Left hindlimb (tissue), 1 donor: ENCODE data around the gene SDK2.
"Not testable (repeated sequence)": the region's sequence is repeated elsewhere in the genome, so short reads cannot be mapped to it uniquely, and the experiment has no call there.

Experiments
- DNase-seq: peaks from one replicate; pipeline ENCODE4 v3.0.0-alpha.2; 2018

The SDK2 gene

DNA sequence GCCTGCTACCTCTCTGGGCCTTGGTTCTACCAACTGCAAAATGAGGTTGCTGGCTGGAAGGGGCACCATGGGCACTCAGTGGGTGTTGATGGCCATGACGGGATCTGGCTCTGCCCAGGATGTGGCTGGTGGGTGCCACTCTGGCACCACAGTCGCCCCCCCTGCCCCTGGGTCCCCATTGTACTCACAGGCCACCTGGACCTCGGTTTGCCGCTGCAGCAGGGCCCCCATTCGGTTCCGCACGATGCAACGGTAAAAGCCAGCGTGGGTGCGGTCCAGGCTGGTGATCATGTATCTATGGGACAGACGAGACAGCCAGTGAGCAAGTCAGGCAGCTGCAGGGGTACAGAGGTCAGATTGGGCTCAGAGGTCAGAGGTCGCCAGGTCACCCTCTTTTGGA lies 172.3 kb downstream of the SDK2 start:
- DNase-seq, result no peak

DNA sequence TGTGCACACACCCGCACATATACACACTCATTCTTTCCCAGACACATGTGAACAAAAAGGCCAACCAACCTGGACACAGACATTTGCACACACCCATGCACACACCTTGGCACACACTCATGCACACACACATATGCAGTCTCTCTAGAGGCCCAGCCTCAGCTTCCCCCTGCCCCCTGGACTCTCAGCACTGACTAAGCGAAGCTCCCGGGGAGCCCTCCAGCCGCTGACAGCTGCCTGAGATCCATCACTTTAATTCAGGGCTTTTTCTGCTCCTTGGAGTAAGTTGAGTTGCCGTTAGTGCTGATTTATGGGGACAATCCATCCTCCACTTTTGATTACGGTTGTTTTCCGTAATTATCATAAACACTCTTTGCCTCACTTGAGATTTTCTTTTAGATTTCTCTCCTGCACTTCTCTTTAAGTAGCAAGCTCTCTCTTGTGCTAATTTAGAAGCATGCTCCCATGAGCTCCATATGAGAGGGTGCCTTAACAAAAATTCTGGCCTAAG lies 173.9 kb downstream of the SDK2 start:
- no peak for DNase-seq

DNA sequence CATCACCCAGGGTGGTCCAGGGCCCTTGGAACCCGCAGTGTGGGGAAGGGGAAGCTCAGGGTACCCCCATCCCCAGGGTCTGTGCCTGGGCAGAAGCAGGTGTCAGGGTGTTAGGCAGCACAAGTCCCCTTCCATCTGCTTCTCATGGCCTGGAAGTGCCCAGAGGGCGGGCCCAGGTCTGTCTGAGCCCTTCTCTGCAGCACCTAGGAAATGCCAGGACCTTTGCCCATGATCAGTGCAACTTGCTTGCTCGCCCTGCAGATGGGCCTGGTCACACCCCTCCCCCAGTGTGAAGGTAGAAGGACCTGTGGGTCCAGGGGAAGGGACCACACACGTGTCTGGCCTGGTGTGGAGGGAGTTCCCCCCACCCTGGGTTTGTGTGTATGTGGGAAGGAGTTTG lies 174.9 kb downstream of the SDK2 start:
- no peak for DNase-seq

DNA sequence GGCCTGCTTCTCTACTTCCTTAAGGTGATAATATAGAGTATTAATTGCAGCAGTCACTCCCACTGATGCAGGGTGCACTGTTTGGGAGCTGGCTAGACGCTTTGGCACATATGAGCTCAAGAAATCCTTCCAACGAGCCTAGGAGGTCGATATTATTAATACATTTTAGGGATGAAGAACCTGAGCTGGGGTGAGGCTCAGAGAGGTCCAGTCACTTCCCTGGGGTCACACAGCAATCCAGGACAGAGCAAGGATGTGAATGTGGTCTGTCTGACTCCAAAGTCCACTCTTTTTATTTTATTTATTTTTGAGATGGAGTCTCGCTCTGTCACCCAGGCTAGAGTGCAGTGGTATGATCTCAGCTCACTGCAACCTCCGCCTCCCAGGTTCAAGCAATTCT lies 176.0 kb downstream of the SDK2 start:
- DNase-seq, result no peak

DNA sequence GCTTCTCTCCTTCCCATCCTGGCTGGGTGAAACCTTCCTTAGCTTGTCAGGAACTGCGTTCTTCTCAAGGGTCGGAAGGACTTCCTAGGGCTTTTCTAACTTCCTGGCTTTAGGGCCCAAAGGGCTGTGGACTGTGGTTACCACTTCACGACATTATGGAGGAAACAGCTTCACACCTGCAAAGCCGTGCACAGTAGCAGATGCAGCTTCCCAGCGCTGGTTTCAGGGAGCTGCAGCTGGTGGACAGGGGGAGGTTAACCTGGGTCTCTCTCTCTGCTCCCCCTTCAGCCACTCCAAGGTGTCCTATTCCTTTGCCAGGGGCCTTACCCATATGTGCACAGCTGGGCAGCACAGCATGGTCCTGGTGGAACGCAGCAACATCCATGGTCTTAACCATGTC lies 176.6 kb downstream of the SDK2 start:
- no peak for DNase-seq

DNA sequence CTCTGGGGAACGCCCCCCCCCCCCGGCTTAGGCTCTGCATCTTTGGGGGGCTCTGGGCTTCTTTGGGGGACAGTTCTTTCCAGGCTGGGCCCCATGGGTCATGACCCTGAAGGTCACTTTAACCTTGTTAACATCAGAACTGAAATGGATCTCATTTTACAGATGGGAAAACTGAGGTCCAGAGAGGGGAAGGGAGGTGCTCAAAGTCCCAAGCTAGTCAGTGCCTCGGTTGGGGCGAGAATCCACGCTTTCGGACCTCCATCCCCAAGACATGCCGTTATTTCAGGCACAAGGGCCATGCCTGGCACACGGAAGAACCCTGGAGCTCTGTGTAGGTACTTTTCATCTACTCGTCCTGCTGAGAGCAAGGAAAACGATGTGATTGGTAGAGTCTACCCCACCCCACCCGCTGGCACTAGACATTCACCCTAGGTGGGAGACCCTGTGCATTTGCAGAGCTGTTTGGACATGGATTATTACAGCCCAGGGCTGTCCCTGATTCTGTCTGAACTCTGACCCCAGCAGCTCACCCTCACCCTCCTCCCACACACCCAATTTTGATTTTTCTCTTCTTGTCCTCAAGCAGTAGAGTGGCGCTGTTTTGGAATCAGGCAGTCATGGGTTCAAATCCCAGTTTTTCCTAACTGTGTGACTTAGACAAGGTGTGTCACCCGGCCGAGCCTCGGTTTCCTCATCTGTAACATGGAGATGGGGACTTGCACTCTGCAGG lies 177.4 kb downstream of the SDK2 start:
- DNase-seq, result no peak

DNA sequence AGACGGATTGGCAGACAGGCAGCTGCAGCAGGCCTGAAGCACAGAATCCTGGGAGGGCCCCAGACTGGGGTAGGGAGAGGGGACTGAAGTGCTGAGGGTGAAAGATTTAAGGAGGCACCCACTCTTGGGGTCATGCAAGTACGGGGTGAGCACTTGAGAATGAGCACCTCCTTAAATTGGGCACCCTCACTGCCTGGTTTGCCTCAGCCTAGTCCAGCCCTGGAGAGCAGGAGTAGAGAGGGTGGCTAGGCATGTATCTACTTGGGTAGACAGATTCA lies 178.4 kb downstream of the SDK2 start:
- DNase-seq, result no peak

DNA sequence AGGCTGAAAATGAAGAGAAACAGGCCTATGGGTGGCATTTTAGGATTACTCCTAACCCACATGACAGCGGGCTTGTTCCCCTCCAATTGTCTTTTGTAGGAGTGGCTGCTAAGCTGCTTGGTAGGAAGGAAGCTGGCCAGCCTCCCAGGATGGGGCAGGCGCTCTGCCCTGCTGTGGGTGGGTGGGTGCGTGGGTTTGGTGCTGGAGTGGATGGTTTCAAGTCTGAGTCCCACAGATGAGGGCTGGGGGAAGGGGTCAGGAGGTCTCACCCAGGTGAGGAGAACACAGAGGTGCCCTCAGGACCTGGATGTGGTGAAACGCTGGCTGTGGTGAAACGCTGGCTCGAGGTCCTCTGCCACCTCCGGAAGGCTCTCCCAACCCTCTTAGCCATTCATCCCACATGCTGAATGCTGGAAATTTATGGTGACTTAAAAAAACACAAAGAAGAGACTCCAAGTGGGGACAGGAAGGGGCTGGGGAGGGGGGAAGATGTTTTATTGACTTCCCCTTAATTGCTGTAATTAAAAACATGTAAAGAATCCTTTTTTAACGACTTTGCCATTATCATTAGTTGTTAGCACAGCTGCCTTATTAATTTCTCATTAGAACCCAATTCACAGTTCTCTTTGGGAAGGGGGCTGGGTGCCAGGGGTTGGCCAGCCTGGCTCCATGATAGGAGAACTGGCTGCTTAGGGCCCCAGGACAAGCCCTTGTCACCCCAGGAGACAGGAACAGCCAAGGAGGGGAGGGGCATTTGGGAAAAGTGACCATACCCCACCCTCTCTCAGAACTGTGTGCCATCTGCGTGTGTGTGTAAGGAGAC lies 178.9 kb downstream of the SDK2 start:
- no peak for DNase-seq

DNA sequence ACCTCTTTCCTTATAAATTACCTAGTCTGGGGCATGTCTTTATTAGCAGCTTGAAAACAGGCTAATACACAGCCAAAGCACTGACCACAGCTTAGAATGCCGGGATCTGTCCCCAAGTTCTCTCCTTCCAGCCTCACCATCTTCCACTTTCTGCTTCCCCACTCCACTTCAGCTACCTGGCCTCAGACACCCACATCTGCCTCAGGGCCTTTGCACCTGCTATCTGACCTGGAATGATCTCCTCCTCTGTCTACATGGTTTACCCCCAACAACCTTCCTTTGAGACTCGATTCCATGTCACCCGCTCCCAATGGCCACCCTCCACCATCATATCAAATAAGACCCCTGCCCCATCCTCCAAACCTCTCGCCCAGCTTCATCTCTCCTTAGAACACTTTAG lies 179.8 kb downstream of the SDK2 start:
- no peak for DNase-seq

DNA sequence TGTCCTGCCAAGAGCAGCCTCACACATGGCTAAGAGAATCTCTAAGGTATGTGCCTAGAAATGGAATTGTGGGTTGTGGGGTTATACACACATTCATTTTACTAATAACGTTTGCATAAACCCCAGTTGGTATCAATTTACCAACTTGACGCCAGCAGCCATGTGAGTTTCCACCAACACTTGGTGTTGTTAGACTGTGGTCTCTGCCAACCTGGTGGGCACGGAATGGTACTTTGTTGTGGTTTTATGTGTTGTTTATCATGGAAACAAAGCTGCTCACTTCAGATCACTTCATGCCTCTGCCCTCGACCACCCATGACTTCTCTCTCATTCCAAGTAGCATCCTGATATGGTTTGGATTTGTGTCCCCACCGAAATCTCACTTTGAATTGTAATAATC lies 180.4 kb downstream of the SDK2 start:
- no peak for DNase-seq

DNA sequence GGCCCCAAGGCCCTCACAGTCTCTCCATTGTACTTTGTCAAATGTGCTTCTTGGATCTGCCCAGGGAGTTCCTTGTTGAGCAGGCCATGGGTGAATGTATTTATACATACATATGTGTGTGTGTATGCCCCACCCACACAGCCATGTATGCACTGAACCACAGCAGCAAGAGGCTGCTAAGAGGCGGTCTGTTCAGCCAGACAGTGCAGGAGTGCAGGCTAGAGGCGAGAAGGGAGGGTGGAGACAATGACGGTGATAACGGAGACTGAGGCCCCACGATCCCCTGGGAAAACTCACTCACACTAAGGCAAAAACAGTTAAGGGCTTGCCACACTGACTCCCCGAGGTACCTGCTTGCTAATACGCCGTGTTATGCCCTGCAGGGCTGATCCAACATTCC lies 181.4 kb downstream of the SDK2 start:
- no peak for DNase-seq

DNA sequence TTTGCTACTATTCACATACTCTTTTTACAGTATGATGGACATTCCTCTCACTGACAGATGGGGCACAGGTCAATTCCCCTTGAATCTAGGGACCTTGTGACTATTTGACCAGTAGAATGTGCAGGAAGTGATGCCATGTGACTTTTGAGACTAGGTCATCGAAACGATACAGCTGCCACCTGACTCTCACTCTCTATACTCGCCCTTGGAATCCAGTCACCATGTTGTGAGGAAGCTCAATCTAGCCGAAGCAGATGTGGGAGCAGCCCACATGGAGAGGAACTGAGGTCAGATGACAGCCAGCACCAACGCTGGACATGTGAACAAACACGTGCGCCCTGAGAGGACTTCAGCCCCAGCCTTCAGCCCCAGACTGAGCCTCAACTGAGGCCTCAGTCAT lies 184.3 kb downstream of the SDK2 start:
- DNase-seq, result no peak

DNA sequence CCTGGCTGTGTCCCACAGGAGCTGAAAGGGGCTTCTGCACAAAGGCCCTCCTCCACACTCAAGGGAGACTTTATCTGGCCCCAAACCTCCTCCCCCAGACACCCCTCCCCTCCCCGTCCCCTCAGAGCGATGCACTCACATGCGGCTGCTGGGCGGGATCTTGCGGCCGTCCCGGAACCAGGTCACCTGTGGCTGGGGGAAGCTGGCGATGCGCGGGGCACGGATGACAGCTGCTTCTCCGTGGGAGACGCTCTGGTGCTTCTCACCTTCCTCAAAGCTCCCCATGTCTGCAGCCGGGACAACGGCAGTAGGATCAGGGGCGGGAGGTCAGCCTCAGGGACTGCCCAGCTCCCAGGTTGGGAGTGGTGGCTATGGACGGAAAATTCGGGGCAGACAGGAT lies 188.5 kb downstream of the SDK2 start:
- DNase-seq, result no peak

DNA sequence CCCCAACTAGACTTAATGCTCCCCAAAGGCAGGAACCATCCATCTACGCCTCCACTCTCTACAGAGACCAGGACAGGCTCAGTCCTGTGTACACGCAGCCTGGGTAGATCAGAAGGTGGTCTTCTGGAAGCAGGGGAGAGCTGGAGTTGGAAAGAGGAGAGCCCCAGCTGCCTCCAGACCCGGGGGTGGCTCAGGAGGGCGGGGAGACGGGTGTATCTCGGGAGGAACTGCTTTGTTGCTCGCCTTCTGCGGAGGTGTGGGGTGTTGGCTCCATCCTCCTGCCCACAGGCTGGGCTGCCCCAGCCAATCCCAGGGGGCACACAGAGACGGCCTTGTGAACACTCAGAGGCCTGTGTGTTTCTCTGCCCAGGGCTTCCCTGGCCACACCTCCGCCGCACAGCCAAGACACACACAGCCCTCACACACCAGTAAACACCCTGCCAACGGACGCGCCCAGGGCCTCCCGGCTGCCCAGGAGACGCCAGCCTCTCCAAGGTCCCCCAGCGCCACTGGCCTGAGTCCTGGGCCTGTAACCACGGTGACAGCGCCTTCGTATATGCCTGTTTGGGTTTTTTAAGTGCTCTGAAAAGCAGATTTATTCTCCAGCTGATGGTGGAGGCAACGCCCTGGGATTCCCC lies 189.1 kb downstream of the SDK2 start:
- peak; percentile 89 for DNase-seq

DNA sequence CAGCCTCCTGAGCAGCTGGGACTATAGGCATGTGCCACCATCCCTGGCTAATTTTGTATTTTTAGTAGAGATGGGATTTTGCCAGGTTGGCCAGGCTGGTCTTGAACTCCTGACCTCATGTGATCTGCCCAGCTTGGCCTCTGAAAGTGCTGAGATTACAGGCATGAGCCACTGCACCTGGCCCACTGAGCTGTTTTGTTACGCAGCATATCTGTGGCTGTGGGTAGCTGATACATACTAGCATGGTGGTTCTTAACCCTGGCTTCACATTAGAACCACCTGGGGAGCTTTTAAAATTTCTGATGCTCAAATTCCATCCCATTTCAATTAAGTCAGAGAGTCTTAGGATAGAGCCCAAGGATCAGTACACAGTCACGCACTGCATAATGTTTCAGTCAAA lies 190.8 kb downstream of the SDK2 start:
- DNase-seq, result not testable (repeated sequence)

DNA sequence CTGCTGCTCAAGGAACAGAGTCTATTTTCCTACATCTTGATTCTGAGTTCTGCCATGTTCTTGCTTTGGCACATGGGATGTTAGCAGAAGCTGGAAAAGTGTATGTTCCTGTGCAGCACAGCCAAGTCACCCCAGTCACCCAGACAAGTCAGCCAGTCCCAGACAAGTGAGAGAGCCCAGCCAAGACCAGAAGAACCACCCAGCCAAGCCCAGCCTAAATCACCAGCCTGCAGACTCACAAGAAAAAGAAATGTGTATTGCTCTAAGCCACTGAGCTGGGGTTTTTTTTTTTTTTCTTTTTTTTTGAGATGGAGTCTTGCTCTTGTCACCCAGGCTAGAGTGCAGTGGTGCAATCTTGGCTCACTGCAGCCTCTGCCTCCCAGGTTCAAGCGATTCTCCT lies 191.2 kb downstream of the SDK2 start:
- DNase-seq, result no peak

DNA sequence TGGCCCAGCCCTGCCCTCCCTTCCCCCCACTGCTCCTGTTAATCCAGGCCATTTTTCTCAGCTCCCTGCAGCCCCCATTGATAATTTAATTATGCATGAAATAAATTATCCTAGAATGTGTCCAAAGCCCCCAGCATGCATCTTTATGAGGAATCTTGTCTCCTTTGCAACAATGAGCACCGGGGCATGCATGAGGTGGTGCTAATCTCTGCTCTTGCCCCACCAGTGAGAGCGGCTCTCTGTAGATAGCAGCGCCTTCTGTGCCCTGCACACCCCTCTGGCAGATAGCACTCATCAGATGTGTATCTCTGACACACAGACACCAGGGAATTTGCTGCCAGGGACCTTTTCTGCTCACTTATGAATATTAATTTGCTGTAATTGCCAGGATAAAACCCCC lies 192.2 kb downstream of the SDK2 start:
- DNase-seq, result no peak

DNA sequence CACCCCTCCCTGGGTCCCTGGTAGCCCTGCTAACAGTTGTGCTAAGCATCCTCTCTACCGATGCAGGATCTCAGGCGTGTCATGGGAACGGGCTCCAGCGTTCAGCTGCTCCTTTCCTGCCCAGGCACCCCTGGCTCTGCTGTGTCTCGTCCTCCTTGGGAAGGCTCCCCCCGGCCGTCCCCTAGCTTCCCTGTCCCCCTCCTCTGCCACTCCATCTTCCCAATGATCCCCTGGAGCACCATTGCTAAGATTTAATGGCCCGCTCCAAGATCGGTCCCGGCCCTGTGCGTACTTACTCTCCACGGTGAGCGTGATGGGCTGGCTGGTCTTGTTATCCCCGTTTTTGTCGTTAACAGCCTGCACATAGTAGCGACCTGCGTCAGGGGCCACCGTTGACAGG lies 196.9 kb downstream of the SDK2 start:
- DNase-seq, result no peak

DNA sequence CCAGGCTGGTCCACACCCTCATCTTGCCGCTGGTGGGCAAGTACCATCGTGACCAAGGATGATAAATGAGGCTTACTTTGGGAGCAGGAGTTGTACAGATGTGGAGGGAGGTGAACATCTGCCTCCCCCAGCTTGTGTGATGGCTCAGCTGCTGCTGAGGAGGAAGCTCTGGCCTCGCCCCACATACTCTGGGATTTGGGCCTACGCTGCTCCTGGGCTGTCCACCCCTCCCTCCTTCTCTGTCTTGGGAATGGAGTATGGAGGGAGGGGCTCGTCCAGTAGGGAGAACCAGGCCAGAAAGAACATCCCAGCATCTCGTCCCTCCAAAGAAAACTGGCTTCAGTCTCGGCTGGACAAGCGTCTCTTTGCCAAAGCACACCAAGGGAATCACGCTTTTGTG lies 197.6 kb downstream of the SDK2 start:
- DNase-seq, result no peak

DNA sequence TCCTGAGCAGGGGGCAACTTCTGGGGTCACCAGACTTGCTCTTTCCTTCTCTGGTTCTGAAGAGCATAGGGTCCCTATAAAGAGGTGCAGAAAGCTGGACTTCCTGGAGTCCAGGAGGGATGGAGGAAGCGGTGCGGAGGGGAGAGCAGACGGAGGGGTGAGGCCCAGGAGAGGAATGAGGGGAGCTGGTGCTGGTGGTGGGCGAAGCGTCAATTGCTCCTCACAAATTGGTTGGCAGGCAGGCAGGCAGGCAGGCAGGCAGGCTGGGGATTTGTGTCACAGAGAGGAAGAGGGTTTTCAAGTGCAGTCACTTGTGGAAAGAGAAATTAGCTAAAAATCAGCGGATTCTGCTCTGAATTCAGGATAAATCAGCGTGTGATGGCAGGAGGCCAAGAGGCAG lies 198.8 kb downstream of the SDK2 start:
- no peak for DNase-seq

DNA sequence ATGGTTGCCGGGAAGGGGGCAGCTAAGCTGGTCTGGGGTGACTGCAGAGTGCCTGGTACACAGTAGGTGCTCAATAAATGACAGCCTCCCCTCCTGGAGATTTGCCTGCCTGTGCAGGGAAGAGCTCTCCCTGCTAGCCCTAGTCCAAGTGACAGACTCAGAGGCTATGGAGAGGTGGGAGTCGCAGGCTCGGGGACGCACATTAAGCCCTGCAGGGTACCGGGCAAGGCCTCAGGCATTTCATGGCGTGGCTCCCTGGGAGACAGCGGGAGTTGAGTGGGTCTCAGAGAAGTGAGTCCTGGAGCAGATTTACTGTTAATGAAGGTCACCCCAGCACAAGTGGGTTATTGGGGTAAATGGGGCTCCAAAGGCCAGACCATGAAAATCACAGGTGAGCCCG lies 200.2 kb downstream of the SDK2 start:
- no peak for DNase-seq

DNA sequence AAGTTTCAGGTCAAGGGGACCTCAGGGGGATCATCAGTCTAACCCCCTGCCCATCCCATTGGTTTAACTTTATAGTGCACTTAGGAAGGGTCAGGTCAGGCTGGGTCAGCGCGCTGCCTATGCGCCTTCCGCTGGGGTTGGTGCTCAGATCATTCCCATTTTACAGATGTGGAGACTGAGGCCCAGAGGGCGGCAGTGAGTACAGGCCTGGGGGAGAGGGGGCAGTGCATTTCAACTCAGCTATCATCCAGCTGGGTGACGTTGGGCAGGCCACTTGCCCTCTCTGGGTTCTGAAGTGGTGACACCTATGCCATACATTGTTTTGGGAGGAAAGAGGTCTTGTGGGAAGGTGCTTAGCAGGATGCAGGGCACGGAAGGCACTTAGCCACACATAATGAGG lies 204.6 kb downstream of the SDK2 start:
- no peak for DNase-seq

DNA sequence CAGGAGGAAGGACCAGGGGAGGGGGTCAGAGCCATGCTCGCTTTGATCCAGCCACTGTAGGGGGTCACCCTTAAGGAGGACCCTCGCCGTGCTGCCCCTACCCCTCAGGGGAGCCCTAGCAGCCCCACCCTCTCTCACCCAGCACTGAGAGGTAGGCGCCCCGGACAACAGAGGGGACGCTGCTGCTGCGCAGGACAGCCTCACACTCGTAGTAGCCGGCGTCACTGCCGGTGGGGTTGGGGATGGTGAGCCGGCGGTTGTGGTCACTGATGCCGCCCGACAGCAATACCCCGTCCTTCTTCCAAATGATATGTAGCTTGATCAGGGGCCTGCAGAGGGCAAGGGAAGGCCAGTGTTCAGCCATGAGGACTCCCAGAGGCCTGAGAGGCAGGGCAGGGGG lies 206.4 kb downstream of the SDK2 start:
- no peak for DNase-seq

DNA sequence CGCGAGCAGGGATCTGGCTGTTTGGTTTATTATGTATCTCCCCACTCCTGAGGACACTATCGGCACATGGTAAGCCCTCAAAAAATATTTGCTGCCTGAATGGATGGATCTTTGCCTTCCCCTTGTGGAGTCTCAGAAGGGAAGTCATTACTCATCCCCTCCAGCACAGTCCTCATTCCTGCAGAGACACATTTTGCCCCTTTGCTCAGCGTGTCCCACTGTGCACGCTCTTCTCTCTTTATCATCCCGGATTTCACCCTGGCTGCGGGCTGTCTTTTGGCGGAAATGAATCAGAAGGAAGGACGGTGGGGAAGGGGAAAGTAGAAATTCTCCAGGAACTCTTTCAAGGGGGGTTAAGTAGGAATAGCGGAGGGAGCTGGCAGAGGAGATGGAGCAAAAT lies 207.3 kb downstream of the SDK2 start:
- DNase-seq, result no peak
